T-helper 2 cell treated with Interferon-gamma antibody and Interleukin-4, amounts not matched to agents 100 ng/mL and 5 ng/mL, for 36 hours (primary cell): ENCODE measurements around the gene INPP1. TPM values are rescaled to one million over a fixed set of nuclear protein-coding genes. Genes with fewer than 3 reads are reported as not detected.
"Not testable (repeated sequence)": the region's sequence is repeated elsewhere in the genome, so short reads cannot be mapped to it uniquely, and the experiment has no call there.

Experiments
- intact Hi-C: fragments of 100-400 bp; cut with micrococcal nuclease; formaldehyde crosslinking; loops from one replicate; pipeline ENCODE4 v1.15.1; 2023
- total RNA-seq: library from RNA; stranded (reverse); gene quantifications from 2 replicates; pipeline ENCODE4 v1.2.3, GENCODE V29; 2022

The INPP1 gene, protein sequence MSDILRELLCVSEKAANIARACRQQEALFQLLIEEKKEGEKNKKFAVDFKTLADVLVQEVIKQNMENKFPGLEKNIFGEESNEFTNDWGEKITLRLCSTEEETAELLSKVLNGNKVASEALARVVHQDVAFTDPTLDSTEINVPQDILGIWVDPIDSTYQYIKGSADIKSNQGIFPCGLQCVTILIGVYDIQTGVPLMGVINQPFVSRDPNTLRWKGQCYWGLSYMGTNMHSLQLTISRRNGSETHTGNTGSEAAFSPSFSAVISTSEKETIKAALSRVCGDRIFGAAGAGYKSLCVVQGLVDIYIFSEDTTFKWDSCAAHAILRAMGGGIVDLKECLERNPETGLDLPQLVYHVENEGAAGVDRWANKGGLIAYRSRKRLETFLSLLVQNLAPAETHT
- 9.3 and 10.7 TPM in 2 replicates for total RNA-seq

DNA sequence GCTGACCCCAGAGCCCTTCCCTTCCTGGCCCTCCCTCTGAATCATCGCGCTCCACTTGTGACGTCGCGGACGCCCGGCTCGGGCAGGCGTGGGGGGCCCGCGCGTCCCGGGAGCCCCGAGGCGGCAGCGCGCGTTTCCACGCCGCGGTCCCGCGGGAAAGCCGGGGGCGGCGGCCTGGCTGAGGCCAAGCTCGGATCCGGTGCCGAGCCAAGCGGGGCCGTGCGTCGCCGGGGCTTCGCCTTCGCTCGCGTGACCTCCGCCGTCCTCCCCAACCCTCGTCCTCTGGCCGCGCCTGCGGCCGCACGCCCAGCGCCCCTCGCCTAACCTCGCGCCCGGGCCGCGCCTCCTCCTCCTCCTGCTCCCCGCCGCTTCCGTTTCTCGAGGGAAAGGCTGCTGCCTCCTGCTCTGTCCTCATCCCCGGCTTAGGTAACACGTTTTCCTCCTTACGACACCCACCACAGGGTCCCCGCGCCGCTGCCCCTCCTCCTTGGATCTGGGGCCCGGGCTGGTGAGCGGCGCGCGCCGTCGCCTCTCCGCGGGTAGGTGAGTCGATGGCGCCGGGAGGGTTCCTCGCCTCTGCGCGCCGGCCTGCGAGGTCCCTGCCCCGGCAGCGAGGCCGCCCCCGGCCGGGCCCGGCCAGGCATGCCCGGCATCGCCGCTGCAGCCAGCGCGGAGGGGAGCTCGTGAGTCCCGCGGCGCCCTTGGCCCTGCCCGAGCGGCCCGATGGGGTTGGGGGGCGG, at the start of gene INPP1:
Gene INPP1, plus strand, starts transcription at position 54 of the 740 bp plus-strand sequence. CDS start 16,514 bp downstream, outside the sequence.
- intact Hi-C loops: loop anchor here (1.0 to 5.0 kb wide), 4 partner anchors 15 to 309 kb away; partner anchors contain the start of gene HIBCH

DNA sequence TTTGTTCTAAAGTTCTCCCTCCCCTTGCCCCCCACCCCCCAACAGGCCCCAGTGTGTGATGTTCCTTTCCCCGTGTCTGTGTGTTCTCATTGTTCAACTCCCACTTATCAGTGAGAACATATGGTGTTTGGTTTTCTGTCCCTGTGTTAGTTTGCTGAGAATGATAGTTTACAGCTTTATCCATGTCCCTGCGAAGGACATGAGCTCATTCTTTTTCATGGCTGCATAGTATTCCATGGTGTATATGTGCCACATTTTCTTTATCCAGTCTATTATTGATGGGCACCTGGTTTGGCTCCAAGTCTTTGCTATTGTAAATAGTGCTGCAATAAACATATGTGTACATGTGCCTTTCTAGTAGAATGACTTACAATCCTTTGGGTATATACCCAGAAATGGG, 45.5 kb upstream of the INPP1 start:
- intact Hi-C loops: not testable (repeated sequence)

DNA sequence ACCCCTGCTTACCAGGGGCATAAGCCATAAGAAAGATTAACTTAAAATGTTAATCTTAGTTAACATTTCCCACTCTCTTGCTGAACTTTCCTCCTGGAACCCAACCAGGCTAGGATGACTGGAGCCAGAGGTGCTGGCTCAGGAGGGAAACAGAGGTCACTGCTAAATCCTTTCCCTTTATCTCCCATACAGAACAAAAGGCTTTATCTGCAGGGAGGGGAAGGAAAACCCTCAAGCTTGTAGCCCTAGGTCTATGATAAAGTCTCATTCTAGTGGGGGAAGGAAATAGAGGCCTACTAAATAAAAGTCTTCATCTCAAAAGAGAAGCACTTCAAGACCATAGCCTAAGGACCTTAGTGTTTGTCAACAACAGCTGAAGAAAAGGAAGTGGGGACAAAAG, 42.4 kb upstream of the INPP1 start:
- intact Hi-C loops: no loop called here

DNA sequence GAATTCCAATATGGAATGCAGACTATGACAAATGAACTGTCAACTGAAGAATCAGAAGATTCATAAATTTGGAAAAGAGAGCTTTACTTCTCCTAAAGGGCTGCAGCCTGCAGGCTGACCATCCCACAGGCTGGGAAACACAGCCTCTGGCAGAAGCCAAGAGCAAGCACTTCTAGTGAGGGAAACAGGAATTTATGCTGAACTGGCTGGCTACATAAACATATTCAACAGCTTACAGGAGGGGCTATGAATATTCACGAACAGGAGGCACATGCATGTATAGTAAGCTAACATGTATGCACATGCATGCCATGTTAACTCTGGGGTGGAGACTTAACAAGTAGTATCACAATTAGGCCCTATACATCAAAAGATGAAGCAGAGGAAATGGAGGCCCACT, 41.3 kb upstream of the INPP1 start:
- intact Hi-C loops: no loop called here

DNA sequence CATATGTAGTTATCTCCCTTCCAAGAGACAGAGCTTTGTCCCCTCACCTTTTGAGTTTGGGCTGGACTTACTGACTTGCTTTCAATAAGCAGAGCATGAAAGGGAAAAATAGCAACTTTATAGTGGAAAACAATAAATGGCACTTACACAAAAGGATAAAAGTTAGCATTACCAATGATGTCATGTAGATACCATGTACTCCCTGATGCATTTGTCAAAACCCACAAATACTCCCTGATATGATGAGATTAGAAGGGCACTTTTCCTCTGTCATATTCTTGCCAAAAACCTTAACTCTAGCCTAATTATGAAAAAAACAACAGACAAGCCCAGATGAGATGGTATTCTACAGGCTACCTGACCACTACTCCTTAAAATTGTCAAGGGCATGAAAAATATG, 39.7 kb upstream of the INPP1 start:
- intact Hi-C loops: no loop called here

DNA sequence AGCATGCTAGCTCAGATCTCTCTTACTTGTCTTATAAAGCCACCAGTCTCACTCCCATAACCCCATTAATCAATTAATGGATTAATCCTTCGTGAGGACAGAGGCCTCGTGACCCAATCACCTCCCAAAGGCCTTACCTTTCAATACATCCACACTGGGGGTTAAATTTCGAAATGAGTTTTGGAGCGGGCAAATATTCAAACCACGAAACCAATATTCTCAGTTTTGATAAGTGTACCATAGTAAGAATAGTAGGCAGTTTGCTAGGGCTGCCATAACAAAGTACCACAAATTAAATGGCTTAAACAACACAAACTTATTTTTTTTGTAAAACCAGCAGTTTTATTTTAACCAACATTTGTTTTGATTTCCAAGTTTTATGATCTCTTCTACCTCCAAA, 39.0 kb upstream of the INPP1 start:
- intact Hi-C loops: no loop called here

DNA sequence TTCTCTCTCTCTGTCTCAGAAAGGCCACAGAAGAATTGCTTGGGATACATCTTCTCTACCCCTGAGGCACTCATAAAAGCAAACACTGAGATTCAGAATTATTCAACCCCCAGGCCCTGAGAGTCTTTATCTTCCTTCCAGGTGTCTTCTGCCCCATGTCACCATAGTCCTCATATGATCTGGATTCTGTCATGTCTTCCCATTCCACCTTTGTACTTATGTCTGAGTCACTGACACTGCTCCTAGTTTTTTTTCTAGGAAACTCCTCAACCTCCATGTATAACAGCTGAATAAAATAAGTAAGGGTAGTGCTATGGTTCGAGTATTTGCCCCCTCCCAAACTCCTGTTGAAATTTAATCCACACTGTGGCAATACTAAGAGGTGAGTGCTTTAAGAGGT, 35.4 kb upstream of the INPP1 start:
- intact Hi-C loops: no loop called here

DNA sequence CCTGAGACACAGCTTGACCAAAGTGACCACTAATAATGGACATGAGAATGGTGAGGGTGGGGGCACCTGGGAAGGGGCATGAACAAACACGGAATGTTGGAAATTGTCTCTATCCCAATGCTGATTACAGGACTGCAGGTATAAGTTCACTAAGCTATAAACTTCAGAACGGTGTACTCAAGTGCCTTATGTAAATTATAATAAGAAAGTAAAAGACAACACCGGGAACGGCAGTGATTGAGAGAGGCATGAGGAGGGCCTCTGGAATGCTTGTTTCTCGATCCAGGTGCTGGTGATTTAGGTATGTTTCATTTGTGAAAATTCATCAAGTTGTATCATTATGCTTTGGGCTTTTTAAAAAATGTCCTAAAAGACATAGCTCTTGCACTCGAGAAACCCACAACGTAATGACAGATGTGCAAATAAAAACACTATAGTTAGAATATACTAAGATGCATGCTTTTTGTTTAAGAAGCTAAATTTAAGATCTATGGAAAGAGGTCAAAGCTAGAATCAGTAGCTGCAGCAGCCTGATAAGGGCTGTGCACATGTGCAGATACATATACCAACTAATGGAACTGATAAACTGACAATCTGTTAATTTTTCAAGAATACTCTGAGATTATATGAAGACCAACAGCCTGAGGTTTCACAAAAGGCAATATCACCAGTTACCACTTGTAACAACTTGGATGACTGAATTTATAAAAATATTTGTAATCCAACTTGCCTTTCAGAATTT, 31.3 kb upstream of the INPP1 start:
- intact Hi-C loops: loop anchor here (10.0 kb wide), 2 partner anchors 333 to 527 kb away; partner anchors contain the start of genes NAB1, ORMDL1 and PMS1

DNA sequence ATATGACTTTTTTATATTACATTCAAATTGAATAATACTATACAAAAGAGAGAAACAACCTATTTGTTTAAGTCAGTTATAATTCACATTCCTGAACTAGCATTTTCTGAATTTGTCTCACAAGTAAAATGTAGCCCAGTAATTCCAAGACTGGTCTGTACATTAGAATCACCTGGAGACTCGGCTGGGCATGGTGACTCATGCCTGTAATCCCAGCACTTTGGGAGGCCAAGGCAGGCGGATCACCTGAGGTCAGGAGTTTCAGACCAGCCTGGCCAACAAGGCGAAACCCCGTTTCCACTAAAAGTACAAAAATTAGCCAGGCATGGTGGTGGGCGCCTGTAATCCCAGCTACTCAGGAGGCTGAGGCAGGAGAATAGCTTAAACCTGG, 30.8 kb upstream of the INPP1 start:
- intact Hi-C loops: loop anchor here (10.0 kb wide), 2 partner anchors 332 to 528 kb away; partner anchors contain the start of genes NAB1, ORMDL1 and PMS1

DNA sequence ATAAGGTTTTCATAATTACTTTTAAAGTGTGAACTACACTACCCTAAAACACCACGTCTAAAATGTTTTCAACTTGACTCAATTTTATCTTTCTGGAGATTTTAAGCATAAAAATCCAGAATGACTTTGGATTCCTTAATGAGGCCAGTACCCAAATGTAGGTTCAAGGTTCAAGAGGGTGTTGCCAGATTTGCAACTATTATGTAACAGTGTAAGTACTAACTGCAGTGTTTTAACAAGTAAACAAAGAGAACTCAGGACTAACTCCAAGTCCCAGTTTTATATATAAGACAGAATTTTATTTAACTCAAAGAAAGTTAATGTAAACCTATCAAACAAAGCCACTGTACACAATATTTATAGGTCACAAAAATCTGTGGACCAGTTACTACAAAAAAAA, 29.5 kb upstream of the INPP1 start:
- intact Hi-C loops: loop anchor here (1.0 to 10.0 kb wide), 3 partner anchors 225 to 529 kb away; partner anchors contain the start of genes NAB1, ORMDL1 and PMS1

DNA sequence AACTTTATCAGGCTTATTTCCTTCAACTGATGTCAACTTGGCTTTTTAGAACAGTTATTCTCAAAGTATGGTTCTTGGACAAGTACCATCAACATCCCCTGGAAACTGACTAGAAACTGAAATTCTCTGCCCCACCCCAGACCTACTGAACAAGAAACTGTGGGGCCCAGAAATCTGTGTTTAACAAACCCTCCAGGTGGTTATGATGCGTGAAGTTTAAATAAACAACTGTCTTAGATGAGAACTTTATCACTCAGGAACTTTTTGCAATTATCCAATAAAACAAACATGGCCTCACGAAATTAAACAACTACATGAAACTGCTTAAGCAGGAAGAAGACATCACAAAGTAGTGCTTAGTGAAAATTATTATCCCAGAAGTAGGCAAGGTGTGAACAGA, 28.1 kb upstream of the INPP1 start:
- intact Hi-C loops: loop anchor here (5.0 to 10.0 kb wide), 4 partner anchors 217 to 553 kb away; partner anchors contain the start of genes NAB1, NEMP2, ORMDL1 and OSGEPL1

DNA sequence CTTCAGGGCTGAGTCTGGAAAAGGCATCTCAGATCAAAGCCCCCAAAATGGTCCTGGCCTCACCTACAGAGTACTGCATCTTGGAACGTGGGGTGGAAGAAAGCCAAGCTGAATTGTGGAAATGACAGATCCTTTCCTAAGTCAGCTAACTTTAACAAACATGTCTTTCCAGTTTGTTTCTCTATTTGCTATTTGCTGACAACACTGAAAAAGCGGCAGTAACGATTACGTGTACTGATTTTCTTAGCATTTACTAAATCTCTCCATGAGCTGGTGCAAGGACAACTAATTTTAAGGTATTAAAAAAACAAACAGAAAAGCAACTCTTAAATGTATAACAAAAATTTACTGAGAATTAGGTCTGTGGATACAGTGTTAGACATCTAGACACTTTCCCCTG, 24.9 kb upstream of the INPP1 start:
- intact Hi-C loops: loop anchor here (5.0 to 10.0 kb wide), 4 partner anchors 214 to 556 kb away; partner anchors contain the start of genes NAB1, NEMP2, ORMDL1 and OSGEPL1

DNA sequence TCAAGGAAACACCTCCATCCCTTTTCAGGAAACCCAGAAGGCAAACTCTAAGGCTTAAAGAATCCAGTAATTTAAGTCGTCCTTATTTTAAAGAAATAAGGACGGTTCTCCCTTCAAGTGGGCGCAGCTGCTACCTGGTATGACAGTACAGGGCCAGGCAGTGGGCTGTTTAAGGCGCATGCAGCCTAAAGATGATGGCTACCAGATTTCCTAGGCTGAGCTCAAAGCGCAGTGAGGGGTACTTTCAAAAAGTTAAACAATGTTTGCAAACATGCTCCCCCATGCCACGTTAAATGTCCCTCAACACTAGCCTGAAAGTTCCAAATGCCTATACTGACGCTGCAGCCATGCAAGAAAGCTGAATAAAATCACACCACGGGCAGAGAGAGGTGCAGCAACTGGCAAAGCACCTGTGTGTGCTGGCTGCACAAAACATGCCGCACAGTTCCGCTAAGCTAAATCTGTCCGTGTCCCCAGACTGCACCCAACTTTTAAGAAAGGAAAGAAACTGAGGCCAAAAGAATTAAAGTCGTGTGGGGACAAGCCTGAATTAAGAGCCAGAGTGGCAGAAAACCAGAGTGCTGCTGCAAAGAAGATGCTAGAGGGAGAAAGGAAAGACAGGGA, 24.3 kb upstream of the INPP1 start:
- intact Hi-C loops: loop anchor here (1.0 to 10.0 kb wide), 6 partner anchors 25 to 658 kb away; partner anchors contain the start of genes ASNSD1, NAB1, NEMP2 and ORMDL1

DNA sequence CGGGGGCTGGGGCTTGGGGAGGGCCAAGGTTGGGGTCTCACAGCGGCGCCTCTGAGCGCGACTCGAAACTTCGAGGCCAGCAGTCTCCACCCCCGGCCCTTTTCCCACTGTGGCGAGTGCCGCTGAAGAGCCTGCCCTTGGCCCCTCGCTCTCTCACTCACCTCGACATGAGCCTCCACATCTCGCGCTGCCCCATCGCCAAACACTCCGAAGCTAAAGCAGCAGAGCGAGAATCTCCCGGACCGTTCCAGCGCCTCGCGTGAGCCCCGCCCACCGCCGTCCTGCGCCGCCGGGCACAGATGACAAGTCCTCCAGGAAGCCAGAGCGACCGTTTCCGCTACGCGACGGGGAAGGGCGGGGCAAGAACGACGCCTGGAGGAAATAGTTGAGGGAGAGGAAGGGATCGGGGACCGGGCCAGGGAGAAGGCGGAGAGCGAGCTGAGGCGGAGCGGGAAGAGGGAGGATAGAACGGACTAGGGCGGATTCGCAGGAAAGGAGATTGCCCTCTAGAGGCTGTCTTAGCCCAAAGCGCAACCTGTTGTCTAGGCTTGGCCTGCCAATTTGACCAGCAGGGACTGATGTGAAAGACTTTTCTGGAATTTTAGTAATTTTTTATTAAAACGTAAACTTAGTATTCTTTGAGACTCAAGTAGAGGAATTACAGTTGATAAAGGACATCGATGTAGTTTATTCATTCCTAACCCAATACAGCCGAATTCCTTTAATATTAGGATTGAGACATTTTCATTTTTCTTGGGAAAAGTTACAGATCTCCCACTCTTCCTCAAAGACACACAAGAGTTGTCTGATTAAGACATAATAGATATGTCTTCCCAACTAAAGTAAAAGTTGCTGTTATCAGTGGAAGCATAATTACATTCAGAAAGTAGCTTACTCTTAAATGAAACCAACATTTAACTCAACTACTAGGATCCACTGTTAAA, 23.6 kb upstream of the INPP1 start, which contains the start of gene HIBCH:
Gene HIBCH, minus strand, starts transcription at position 272 of the 944 bp plus-strand sequence. Its CDS starts 76 bp downstream, at position 196.
- intact Hi-C loops: loop anchor here (1.0 to 10.0 kb wide), 6 partner anchors 24 to 659 kb away; partner anchors contain the start of genes ASNSD1, NAB1, NEMP2 and ORMDL1

DNA sequence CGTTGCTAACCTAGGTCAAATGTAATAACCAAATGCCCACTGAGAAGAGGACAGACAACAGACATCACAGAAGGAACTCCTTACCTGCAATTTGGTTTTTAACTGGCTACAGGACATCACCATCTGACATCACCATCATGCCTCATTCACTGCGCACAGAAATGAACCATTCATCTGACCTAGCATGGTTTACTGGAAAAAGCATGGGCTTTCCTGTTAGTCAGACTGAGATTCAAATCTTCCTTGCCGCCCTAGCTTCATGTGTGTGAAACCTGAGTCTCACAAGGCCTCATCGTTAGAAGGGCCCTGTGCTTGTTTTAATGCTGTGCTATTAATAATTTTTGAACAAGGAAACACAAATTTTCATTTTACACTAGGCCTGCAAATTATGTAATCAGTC, 22.7 kb upstream of the INPP1 start:
- intact Hi-C loops: no loop called here

DNA sequence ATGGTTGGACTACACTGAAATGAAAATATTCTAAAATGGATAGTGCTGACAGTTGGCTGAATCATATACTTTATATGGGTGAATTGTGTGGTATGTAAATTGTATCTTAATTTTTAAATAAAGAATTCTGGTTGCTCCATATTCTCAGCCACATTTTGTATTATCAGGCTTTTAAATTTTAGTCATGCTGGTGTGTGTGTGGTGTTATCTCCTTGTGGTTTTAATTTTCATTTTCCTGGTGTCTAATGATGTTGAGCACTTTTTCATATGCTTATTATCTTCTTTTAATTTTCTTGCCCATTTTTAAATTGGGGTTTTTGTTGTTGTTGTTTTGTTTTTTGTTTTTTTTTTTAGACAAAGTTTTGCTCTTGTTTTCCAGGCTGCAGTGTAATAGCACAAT, 20.0 kb upstream of the INPP1 start:
- intact Hi-C loops: no loop called here

DNA sequence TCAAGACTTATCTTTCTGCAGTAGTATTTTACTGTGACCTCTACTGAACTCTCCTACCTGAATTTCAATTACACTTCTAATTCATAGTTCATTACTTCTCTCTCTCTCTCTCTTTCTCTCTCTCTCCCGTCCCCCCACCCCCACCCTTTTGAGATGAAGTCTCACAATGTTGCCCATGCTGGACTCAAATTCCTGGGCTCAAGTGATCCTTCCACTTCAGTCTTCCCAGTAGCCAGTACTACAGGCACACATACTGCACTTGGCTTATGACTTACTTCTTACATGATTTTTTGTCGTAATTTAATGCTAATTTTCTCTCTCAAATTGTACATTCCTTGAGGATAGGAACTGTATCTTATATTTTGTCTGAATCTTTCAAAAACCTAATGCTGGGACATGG, 17.8 kb upstream of the INPP1 start:
- intact Hi-C loops: no loop called here

DNA sequence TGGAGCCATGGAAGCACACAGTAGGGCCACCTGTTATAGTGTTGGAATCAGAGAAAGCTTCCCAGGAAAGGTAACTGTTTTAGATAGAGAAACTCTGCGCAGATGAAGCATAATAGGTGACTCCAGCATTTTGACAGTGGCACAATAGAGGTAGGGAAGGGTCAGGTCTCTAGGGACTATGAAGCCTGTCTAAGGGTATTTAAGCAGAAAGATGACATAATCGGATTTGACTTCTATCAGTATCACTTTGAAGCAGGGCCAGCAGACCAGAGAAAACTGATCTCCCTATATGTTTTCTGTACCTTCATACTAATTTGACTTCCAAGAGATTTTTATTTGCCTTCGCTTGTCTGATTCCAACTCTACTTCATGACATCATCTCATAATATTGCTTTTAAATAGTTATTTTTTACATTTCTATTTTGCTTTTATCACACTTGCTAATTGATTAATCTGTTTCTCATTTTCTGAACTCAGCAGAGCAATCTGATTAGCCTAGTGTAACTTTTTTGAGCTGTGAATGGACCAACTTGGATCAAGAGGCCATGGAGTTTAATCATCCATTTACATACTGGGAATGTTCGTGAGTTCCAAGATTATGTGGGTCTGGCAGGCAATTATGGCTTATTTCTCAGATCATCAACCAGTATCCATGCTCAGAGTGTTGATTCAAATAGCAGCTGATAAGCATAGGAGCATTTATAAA, 15.4 kb upstream of the INPP1 start:
- intact Hi-C loops: no loop called here
